ENCODE measurements around the gene EPS15. TPM values are rescaled to one million over a fixed set of nuclear protein-coding genes. Genes with fewer than 3 reads are reported as not detected.
A peak's percentile ranks its signal among the peaks of the same experiment; 100 is the strongest.
"Not testable (repeated sequence)": the region's sequence is repeated elsewhere in the genome, so short reads cannot be mapped to it uniquely, and the experiment has no call there.

The EPS15 gene
- total RNA-seq, 1 donor from 2014 or later: 57.9 TPM

DNA sequence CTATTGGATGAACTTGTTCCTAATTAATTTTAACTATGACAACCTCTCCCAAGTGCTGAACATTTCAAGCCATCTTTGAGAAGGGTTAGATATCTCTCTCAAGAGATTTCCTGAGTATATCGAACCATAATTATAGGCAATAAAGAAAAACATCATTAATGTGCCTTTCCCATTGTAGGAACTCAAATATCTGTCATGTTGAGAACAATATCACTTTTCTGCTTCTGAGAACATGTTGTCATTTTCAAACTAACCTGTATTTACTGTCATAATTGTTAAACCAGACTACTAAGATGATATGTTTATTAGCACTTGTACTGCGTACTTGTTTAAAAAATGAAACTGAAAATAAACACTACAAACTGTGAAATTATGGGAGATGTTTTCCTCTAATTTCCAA, 4.3 kb downstream of the EPS15 start:
- DNase-seq: no peak

DNA sequence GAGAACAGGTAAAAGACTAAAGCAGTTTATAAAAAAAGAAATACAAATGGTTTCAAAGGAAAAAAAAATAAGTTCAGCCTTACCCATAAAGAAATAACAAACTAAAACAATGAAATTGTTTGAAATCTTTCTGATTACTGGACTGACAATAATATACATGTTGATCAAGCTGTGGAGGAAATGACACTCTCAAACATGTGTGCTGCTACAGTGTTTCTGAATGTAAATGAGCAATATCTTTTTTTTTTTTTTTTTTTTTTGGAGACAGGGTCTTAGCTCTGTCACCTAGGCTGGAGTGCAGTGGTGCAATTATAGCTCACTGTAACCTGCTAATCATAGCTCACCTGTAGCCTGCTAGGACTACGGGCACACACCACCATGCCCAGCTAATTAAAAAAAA, 6.5 kb downstream of the EPS15 start:
- no peak for DNase-seq

DNA sequence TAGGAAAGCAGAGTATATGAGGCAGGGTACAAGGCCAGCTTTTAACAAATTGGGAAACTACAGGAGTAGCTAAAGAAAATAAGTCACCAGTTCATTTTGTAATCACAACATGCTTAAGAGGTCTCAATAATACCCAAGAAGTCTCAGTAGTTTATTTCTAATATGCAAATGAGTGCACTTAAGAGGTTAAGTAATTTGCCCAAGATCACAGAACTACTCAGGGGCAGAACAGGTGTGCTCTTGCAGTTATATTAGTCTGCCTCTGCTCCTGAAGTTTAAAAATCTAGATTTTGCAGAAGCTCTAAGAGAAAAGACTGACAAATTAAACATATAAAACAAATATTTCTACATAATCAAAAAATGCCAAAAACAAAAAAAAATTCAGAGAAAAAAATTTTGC, 6.9 kb downstream of the EPS15 start:
- DNase-seq: no peak

DNA sequence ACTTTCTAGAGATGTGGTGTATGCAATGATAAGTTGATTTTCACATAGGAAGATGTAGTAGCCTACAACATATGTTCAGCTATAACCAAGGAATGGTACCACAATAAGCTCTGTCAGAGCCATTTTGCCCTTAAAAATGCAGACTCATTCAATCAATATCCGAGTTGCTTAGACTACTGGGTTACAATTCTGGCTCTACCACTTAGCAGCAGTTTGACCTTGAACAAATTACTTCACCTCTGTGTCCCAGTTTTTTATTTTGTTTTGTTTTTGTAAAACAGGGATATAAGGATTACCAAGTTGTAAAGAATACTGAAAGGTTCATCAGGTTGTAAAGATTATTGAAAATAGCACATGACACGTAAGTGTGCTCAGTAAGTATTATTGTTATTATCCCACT, 9.3 kb downstream of the EPS15 start:
- no peak for DNase-seq

DNA sequence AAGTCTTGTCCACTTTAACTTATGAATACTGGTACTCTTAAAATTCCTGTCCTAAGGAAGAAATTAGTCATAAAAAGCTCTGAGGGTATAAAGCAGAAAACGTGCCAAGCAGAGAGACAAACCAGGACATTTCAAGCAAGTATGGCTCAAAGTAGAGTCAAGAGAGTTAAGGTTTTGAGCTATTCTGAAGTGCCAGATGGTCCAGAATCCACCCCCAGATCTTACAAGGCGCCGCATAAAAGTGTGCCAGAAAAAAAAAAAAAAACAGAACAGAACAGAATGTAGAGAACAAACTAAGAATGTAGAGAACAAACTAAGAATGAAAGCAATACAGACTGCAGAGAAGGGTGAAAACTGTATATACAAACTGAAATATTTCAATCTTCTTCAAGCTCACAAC, 12.5 kb downstream of the EPS15 start:
- DNase-seq: peak; percentile 52

DNA sequence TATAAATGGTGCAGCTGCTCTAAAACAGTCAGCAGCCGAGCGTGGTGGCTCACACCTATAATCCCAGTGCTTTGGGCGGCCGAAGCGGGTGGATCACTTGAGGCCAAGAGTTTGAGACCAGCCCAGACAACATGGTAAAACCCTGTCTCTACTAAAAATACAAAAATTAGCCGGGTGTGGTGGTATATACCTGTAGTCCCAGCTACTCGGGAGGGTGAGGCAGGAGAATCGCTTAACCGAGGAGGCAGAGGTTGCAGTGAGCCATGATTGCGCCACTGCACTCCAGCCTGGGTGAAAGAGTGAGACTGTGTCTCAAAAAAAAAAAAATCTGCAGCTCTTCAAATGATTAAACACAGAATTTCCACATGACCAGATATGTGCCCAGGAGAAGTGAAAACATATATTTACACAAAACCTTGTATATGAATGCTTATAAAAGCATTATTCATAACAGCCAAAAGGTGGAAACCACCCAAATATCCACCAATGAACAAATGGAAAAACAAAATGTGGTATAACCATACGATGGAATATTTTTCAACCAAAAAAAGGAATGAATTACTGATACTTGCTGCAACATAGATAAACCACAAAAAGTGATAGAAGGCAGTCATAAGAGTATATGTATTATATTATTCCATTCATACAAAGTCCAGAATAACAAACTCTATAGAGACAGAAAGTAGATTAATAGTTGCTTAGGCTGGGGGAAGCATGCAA, 14.1 kb downstream of the EPS15 start:
- DNase-seq: no peak

DNA sequence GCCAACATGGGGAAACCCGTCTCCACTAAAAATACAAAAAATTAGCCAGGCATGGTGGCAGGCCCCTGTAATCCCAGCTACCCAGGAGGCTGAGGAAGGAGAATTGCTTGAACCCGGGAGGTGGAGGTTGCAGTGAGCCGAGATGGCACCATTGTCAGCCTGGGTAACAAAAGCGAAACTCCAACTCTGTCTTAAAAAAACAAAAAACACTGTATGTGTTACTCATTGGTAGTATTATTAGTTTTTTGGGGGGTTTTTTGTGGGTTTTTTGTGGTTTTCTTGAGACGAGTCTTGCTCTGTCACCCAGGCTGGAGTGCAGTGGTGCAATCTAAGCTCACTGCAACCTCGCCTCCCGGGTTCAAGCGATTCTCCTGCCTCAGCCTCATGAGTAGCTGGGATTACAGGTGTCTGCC, 17.8 kb downstream of the EPS15 start:
- not testable (repeated sequence) for DNase-seq

DNA sequence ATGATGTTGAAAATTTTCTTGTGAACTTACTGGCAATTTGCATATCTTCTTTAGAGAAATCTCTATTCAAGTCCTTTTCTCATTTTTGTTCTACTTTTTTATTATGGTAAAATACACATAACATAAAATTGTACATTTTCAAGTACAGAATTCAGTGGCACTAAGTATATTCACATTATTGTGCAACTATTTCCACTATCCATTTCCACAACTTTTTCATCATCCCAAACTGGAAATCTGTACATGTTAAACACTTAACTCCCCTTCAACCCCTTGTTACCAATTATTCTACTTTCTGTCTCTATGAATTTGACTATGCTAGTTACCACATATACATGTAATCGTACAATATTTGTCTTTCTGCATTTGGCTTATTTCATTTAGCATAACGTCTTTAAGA, 19.4 kb downstream of the EPS15 start:
- DNase-seq: no peak

DNA sequence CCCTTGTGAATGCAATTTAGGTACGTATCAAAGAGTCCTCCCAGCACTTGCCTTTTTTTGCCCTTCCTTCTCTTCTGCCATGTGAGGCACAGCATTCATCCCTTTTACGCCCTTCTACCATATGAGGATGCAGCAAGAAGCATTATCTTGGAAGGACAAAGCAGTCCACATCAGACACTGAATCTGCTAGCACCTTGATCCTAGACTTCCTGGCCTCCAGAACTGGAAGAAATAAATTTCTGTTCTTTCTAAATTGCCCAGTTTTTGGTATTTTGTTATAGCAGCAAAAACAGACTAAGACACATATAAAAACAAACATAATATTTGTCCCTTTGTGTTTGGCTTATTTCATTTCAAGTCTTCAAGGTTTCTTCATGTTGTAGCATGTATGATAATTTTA, 20.1 kb downstream of the EPS15 start:
- no peak for DNase-seq

DNA sequence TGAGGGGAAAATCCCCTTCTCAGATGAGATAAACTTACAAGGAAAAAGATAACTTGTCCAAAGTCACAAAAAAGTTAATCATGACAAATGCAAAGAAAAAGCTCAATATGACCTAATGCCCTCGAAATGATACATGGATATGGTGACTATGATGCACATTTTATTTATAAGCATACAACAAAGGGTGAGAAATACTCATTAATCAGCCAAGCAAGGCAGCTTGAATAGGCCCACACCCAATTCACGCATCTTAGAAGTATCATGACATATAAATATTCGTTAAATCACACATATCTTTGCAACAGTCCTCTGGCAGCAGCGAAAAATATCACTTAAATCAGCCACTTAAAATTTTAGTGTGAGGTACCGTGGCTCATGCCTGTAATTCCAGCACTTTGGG, 21.7 kb downstream of the EPS15 start:
- no peak for DNase-seq

DNA sequence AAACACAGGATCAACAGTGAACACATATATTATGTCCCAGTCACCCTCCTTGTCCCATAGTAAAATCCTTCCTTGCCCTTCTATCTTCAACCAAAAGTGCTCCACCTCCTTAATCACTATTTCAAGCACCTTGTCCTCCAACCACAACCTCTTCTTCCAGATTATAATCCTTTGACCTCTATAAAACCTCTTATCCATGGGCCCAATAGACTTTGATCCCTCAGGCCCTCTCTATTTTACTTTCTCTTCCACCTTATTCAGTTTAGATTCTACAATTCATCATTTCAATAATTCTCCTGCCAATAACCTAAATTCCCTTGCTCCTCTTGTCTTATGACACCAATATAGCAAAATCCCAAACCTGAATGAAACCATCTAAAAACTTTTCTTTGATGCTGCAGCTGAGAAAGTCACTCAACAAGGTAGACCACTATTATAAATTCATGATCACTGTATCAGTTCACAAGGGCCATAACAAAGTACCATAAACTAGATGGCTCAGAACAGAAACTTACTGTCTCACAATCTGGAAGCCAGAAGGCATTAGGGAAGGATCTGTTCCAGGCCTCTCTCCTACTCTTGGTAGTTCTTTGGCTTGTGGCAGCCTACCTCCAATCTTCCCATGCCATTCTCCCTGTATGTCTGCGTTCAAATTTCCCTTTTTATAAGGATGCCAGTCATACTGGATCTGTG, 24.8 kb downstream of the EPS15 start:
- no peak for DNase-seq

DNA sequence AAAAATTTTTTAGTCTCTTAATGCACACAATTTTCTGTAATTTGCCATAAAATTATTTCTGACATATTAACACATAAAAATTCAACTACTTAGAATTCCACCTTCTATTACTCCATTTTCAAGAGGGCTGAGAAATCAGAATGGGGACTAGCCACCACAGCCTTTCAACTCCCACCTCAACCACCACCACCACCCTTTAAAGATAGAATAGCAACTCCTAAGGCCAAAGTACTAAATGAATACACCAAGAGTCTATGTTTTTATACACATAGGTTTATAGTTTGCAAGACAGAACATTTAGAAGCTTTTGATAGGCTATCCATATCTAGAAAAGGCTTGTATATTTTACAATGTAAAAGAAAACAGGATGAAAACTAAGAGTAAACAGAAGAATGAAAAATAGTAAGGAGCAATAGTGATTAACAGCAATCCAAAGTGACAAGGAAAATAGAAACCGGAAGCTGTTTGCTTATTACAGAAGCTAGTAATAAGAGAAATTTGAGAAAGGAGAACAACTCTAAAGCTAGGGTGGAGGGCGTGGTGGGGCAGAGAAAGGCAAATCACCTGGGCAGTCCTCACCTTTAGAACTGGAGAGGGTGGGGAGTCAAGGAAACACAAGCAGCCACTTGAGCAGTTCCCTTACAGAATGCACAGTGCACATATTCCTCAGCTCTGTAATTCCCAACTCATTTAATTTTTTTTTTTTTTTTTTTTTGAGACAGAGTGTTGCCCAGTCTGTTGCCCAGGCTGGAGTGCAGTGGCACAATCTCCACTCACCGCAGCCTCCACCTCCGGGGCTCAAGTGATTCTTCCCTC, 27.7 kb downstream of the EPS15 start:
- no peak for DNase-seq

DNA sequence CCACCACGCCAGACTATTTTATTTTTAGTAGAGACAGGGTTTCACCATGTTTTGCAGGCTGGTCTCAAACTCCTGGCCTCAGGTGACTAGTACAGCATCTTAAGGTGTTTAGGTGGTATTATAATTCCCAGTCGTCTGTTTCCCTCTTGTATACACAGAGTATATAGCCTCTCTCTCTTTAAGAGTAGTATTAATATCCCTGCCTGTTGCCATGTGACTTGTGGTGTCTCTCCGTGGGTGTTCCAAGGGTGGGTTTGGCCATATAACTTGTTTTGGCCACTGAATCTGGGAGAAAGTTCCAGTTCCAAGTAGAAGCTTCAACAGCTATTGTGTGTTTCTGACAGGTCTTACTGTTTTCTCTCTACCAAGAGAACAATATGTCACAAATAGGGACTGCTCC, 29.6 kb downstream of the EPS15 start:
- DNase-seq: no peak

DNA sequence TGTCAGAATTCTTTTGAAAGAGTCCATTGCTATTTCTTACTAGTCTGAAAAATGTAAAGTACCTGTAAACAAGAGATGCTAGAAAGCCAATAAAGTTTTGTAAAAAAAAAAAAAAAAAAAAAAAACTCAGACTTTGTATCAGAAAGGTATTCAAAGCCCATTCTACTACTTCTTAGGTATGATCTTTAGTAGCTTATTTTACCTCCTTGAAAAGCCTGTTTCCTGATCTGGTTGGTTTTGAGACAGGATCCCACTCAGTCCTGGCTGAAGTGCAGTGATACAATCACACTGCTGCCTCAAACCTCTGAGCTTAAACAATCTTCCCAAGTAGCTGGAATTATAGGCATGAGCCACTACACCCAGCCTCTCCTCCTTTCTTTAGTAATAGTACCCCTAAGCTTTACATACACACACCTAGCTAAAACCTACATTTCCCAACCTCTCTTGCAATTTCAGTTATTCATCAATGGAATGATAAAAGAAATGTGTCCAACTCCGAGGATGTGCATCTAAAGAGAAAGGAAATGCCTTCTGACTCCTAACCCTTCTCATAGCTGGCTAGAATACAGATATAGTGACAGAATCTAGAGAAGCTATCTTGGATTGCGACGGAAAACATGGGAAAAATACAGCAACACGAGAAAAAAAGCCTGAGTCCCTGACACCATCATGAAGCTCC, 30.6 kb downstream of the EPS15 start:
- DNase-seq: no peak

DNA sequence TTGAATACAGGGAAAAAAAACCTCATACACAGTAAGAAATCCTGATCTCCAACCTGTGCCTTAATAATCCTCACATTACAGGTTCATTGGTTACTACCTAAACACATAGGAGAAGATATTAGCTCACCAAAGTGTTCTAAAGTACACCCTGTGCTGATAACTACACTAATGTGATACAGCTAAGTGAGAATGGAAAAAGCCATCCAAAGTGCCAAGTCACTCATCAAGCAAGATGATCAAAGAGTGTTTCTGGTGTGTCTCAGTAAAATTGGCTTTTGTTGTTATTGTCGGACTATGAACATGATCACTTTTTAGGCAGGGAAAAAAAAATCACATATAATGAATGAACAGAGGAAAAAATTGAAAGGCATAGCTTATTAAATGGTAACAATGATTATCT, 31.4 kb downstream of the EPS15 start:
- no peak for DNase-seq

DNA sequence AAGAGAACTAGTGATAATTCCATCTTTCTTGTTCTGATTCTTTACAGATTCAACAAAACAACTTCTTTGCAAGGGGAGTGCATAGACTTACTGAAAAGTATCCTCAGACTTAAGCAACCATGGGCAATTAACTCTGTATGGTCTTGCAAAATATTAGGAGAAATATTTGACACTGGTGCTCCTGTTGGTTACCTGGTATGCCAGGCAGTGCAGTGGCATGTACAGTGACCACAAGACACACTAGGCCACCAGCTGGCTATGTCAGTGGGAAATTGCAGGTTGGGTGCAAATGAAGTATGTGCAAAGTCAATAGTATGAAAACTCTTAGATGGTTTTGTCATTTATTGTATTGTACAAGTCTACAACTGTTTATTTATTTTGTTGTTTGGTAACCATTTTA, 34.5 kb downstream of the EPS15 start:
- DNase-seq: no peak

DNA sequence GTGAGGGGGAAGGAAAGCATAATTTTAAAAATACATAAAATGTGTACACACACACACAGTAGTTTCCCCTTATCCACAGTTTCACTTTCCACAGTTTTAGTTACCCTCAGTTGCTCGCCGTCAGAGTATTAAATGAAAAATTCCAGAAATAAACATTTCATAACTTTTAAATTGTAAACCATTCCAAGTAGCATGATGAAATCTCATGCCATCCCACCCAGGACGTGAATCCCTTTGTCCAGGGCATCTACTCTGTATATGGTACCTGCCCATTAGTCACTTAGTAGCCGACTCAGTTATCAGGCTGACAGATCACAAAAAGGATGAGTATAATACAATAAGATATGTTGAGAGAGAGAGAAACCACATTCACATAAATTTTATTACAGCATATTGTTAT, 36.2 kb downstream of the EPS15 start:
- DNase-seq: no peak

DNA sequence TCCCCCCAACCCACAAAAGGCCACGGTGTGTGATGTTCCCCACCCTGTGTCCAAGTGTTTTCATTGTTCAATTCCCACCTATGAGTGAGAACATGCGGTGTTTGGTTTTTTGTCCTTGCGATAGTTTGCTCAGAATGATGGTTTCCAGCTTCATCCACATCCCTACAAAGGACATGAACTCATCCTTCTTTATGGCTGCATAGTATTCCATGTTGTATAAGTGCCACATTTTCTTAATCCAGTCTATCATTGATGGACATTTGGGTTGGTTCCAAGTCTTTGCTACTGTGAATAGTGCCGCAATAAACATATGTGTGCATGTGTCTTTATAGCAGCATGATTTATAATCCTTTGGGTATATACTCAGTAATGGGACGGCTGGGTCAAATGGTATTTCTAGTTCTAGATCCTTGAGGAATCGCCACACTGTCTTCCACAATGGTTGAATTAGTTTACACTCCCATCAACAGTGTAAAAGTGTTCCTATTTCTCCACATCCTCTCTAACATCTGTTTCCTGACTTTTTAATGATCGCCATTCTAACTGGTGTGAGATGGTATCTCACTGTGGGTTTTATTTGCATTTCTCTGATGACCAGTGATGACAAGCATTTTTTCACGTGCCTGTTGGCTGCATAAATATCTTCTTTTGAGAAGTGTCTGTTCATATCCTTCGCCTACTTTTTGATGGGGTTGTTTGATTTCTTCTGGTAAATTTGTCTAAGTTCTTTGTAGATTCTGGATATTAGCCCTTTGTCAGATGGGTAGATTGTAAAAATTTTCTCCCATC, 44.0 kb downstream of the EPS15 start:
- DNase-seq: not testable (repeated sequence)

DNA sequence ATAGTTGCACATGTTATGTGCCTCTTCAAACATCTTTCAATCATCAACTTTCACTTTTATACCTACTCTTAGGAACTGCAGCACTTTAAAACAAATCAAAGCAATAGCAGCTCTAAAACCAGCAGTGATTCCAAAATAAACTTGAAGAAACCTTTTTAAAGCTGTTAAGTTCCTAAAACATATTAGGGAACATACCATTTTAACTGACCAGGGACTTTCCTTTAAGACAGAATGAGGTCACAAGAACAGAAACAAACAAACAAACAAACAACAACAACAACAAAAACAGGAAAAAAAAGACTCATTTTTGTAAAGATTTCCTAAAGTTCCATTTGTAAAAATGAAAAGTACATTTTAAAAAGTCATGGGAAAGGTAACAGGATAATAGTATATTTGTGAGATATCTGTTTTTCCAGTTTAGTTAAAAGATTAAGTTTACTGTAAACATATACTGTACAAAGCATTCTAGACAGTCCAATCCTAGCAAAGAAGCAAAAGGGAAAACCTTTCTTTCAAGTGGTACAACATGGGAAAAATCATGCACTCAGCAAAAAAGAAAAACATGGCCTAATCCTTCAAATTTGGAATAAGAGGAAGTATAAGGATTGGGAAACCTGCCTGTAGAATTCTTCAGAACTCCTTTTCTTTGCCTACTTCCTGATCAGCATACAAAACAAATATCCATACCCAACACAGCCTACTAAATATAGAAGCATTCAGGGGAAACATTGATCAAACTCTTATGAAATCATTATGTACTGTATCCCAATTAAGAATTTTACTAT, 45.5 kb downstream of the EPS15 start:
- no peak for DNase-seq

DNA sequence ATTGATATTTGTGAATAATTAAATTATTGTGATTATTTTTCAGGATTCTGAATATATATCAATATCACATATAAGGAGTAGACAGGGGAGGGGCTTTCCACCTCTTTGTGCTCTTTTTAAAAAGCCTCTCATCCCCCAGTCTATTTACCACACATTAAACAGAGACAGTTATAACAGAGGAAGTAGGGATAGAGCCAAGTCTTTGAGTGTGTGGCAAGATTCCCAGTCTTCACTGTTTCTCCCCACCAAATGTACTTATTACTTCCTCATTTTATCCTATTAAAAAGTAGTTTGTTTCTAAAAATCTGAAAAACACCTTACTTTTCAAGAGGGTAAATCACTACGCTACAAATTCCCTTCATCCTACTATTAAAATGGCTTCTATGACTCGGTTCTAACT, 46.7 kb downstream of the EPS15 start:
- peak; percentile 28 for DNase-seq

DNA sequence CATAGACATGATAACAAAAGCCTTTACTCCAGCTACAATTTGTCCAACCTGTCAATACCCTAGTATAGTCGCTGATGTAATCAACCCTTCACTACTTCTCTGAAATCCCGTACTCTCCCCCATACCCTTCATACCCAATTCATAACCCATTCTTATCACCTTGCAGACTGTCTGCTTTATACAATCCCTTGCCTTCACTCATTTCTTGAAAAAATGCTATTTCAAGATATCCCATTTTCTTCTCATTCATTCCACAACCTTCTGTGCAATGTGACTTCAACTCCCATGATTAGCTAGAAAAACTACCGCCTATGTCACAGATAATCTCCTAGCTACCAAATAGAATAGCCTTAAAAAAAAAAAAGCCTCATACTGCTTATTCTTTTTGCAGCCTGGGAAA, 49.5 kb downstream of the EPS15 start:
- no peak for DNase-seq

Data from skin of body (tissue), 2 donors.